ENCODE measurements around the gene EVC2.

DNA sequence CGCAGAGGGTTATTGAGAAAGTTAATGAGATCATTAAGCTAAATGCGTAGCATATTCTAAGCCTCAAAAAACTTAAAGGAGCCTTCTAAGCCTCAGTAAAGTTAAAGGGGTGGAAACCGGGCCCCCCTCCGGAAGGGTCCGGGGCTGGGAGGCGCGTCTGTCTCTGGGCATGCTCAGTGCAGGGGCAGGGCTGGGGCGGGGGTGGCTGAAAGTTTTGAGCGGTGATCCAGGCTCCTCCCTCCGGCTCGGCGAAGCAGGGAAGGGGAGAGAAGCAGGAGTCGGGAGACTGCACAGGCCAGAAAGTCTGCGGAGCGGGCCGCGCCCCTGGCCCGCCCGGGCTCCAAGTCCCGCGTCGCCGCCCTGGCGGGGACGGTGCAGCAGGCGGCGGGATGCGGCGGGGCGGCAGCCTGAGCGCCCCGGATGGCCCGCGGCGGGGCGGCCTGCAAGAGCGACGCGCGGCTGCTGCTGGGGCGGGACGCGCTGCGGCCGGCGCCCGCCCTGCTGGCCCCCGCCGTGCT is 2.7 kb upstream of the EVC2 start, which contains the start of gene EVC:
- TF ChIP-seq, protein P1, sequence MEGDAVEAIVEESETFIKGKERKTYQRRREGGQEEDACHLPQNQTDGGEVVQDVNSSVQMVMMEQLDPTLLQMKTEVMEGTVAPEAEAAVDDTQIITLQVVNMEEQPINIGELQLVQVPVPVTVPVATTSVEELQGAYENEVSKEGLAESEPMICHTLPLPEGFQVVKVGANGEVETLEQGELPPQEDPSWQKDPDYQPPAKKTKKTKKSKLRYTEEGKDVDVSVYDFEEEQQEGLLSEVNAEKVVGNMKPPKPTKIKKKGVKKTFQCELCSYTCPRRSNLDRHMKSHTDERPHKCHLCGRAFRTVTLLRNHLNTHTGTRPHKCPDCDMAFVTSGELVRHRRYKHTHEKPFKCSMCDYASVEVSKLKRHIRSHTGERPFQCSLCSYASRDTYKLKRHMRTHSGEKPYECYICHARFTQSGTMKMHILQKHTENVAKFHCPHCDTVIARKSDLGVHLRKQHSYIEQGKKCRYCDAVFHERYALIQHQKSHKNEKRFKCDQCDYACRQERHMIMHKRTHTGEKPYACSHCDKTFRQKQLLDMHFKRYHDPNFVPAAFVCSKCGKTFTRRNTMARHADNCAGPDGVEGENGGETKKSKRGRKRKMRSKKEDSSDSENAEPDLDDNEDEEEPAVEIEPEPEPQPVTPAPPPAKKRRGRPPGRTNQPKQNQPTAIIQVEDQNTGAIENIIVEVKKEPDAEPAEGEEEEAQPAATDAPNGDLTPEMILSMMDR (IDR thresholded peaks at IDR 0.05), result no peak
- TF ChIP-seq POLR2A (IDR thresholded peaks at IDR 0.05), result peak; percentile 37
